Loucy (cell line): Measurements from ENCODE around the gene RPL12.

Source experiments
- EZH2phosphoT487 ChIP-seq: fragments of 200-600 bp; IDR thresholded peaks from 2 replicates; pipeline ENCODE4 v1.6.1; 2018; ENCODE audit warnings: antibody characterized with exemption, mild to moderate bottlenecking, moderate library complexity, borderline replicate concordance
- TF ChIP-seq, protein P1 (sequence below): fragments of 200-600 bp; sonication (generic); conservative IDR thresholded peaks from 2 replicates; pipeline ENCODE4 v1.5.1; 2014; ENCODE audit warnings: mild to moderate bottlenecking, antibody characterized with exemption, low read length

DNA sequence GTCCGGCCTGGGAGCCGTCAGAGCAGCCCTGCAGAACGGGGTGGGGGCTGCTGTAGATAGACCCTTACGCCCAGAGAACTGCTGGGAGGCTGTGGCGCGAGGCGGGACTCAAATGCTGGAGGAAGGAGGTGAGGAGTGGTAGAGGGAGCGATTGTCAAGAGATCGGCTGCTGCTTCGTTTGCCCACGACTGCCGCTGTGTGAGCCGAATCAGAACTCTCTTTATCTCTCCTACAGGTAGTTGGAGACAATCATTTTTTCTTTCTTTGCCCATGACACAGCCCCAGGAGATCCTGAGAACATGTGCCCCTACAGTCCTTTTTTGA, 26.6 kb downstream of the RPL12 start:
- TF ChIP-seq, protein P1, sequence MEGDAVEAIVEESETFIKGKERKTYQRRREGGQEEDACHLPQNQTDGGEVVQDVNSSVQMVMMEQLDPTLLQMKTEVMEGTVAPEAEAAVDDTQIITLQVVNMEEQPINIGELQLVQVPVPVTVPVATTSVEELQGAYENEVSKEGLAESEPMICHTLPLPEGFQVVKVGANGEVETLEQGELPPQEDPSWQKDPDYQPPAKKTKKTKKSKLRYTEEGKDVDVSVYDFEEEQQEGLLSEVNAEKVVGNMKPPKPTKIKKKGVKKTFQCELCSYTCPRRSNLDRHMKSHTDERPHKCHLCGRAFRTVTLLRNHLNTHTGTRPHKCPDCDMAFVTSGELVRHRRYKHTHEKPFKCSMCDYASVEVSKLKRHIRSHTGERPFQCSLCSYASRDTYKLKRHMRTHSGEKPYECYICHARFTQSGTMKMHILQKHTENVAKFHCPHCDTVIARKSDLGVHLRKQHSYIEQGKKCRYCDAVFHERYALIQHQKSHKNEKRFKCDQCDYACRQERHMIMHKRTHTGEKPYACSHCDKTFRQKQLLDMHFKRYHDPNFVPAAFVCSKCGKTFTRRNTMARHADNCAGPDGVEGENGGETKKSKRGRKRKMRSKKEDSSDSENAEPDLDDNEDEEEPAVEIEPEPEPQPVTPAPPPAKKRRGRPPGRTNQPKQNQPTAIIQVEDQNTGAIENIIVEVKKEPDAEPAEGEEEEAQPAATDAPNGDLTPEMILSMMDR, result no peak
- TF ChIP-seq EZH2phosphoT487, result no peak
